Sigmoid colon (tissue), 7 donors: ENCODE measurements around the gene CPEB3. TPM values are rescaled to one million over a fixed set of nuclear protein-coding genes. Genes with fewer than 3 reads are reported as not detected.

Experiments used
- DNase-seq: peaks from one replicate; pipeline ENCODE4 v3.0.0-alpha.2; 2019
- H3K27ac ChIP-seq, 4 donors: fragments of 200-600 bp; sonication (generic); one replicate each; pipeline ENCODE4 v1.5.1; 2016 to 2019; ENCODE audit warnings: mild to moderate bottlenecking in 1 of 4
- H3K27me3 ChIP-seq, 3 donors: fragments of 200-600 bp; sonication (generic); one replicate each; pipeline ENCODE4 v1.5.1; 2019; ENCODE audit warnings: mild to moderate bottlenecking in 1 of 3
- H3K36me3 ChIP-seq, 4 donors: fragments of 200-600 bp; sonication (generic); one replicate each; pipeline ENCODE4 v1.5.1; 2016 to 2019
- H3K4me1 ChIP-seq, 4 donors: fragments of 200-600 bp; sonication (generic); one replicate each; pipeline ENCODE4 v1.5.1; 2017 to 2019
- H3K4me3 ChIP-seq, 4 donors: fragments of 200-600 bp; sonication (generic); one replicate each; pipeline ENCODE4 v1.5.1; 2017 to 2019; ENCODE audit warnings: mild to moderate bottlenecking in 2 of 4, moderate library complexity in 1 of 4
- H3K9me3 ChIP-seq, 4 donors: fragments of 200-600 bp in 3 of 4; sonication (generic) in 3 of 4; one replicate each; pipeline versions ENCODE4 v1.5.1 to v1.6.1; 2013 to 2019
- CTCF ChIP-seq, 4 experiments: fragments of 450-650 bp in 3 of 4; fragments of 200-600 bp in 1 of 4; IDR thresholded peaks; one replicate each; pipeline ENCODE4 v1.5.1; 2016 to 2019; ENCODE audit warnings: antibody characterized with exemption in 4 of 4, mild to moderate bottlenecking in 3 of 4, moderate library complexity in 2 of 4
- EP300 ChIP-seq, 4 donors: sonication (generic); formaldehyde crosslinking; IDR thresholded peaks; one replicate each; pipeline ENCODE4 v1.6.1; 2017; ENCODE audit warnings: antibody characterized with exemption in 4 of 4
- POLR2A ChIP-seq, 2 donors: fragments of 450-650 bp; IDR thresholded peaks; one replicate each; pipeline ENCODE4 v1.6.1; 2016; ENCODE audit warnings: antibody characterized with exemption in 2 of 2, mild to moderate bottlenecking in 2 of 2, moderate library complexity in 2 of 2
- POLR2AphosphoS5 ChIP-seq, 4 donors: sonication (generic); formaldehyde crosslinking; IDR thresholded peaks; one replicate each; pipeline ENCODE4 v1.6.1; 2017; ENCODE audit warnings: antibody characterized with exemption in 4 of 4
- WGBS, 2 donors: extraction: QIAGEN DNeasy Blood & Tissue Kit; methylation state at CpG; one replicate each; pipeline ENCODE4 v1.1.7; 2013; 5-methylcytosine and 5-hydroxymethylcytosine counted together
- intact Hi-C: fragments of 100-400 bp; cut with DNase I; formaldehyde crosslinking; loops from one replicate; pipeline ENCODE4 v1.15.1; 2023
- polyA plus RNA-seq, 3 donors: library from polyadenylated mRNA; stranded (reverse); fragments of 200-250 nt; gene quantifications; one replicate each; pipeline ENCODE4 v1.2.3, GENCODE V29; 2013
- total RNA-seq, 4 donors: library from RNA; depleted of rRNA; stranded (reverse); fragments of >200 nt; gene quantifications; one replicate each; pipeline ENCODE4 v1.1.0, GENCODE V29; 2016
- donor health status: healthy with polysubstance abuse.
- donor health status: Bipolar disorder and iron deficiency.
- donor health status: healthy.

Gene CPEB3
- total and polyA plus RNA-seq, 7 donors, result 1.6 to 7.7 (median 6.6) TPM

GRCh38 chr10:92240289-92241157, 50.4 kb downstream of the CPEB3 start:
- intact Hi-C loops, result loop anchor here (1.0 to 5.0 kb wide), 2 partner anchors 50 to 153 kb away; no protein-coding TSS in a partner anchor
- Histone ChIP-seq H3K4me1 (peaks cover 0 to 56% (median 37%) of the 10 kb centered on the region in 4 donors), H3K36me3 (no peaks in the 10 kb centered on the region), H3K27ac (peak overlapping the region; percentile 88 to 94 (median 89)), H3K4me3 (peak overlapping the region; percentile 72 to 82 (median 77)), H3K27me3 (no peaks in the 10 kb centered on the region), H3K9me3 (no peaks in the 10 kb centered on the region)
- TF ChIP-seq EP300 (IDR thresholded peaks at IDR 0.05) (no peak), POLR2A (IDR thresholded peaks at IDR 0.05) (peak in 1 of 2 donors; percentile 44), POLR2AphosphoS5 (IDR thresholded peaks at IDR 0.05) (peak in 3 of 4 donors; percentile 75 to 85 (median 83)), CTCF (IDR thresholded peaks at IDR 0.05) (no peak)
- DNase-seq, result peak; percentile 81
- WGBS, 2 donors, result 0 to 1% methylated on average over 28 of the region's 28 CpGs

GRCh38 chr10:92239600-92240288, 51.1 kb downstream of the CPEB3 start:
- intact Hi-C loops, result loop anchor here (1.0 to 5.0 kb wide), 2 partner anchors 51 to 152 kb away; no protein-coding TSS in a partner anchor
- Histone ChIP-seq H3K4me1 (peaks cover 0 to 56% (median 37%) of the 10 kb centered on the region in 4 donors), H3K36me3 (peaks cover 0 to under 1% (median 0%) of the 10 kb centered on the region in 4 donors), H3K4me3 (peak overlapping the region; percentile 72 to 82 (median 77)), H3K27ac (peak overlapping the region; percentile 88 to 94 (median 89)), H3K9me3 (no peaks in the 10 kb centered on the region), H3K27me3 (no peaks in the 10 kb centered on the region)
- 1 to 2% methylated on average over 69 of the region's 69 CpGs for WGBS, 2 donors
- TF ChIP-seq EP300 (IDR thresholded peaks at IDR 0.05) (no peak), POLR2AphosphoS5 (IDR thresholded peaks at IDR 0.05) (peak in 1 of 4 donors; percentile 19), POLR2A (IDR thresholded peaks at IDR 0.05) (no peak), CTCF (IDR thresholded peaks at IDR 0.05) (no peak)
- DNase-seq, result peak; percentile 74

- no peak for TF ChIP-seq EP300 (IDR thresholded peaks at IDR 0.05)
- TF ChIP-seq CTCF (IDR thresholded peaks at IDR 0.05), result no peak
- TF ChIP-seq POLR2A (IDR thresholded peaks at IDR 0.05), result no peak
- TF ChIP-seq POLR2AphosphoS5 (IDR thresholded peaks at IDR 0.05), result no peak
- DNase-seq, result peak; percentile 63
- H3K27ac ChIP-seq, result peak overlapping the region; percentile 88 to 94 (median 89)
- H3K36me3 ChIP-seq, result peaks cover 0 to 6% (median 0%) of the 10 kb centered on the region in 4 donors
- no peaks in the 10 kb centered on the region for H3K27me3 ChIP-seq
- H3K4me3 ChIP-seq, result peak overlapping the region; percentile 72 to 82 (median 77)
- intact Hi-C loops, result no loop called here
- 11 to 42% methylated on average over 27 of the region's 27 CpGs for WGBS, 2 donors
- H3K9me3 ChIP-seq, result no peaks in the 10 kb centered on the region
- peaks cover 0 to 56% (median 37%) of the 10 kb centered on the region in 4 donors for H3K4me1 ChIP-seq
Measured at GRCh38 chr10:92239151-92239599, 51.7 kb downstream of the CPEB3 start.

- DNase-seq, result peak; percentile 82
- intact Hi-C loops, result no loop called here
- no peak for TF ChIP-seq EP300 (IDR thresholded peaks at IDR 0.05)
- peak in 1 of 2 donors; percentile 20 for TF ChIP-seq POLR2A (IDR thresholded peaks at IDR 0.05)
- no peak for TF ChIP-seq CTCF (IDR thresholded peaks at IDR 0.05)
- TF ChIP-seq POLR2AphosphoS5 (IDR thresholded peaks at IDR 0.05), result peak in 3 of 4 donors; percentile 6 to 42 (median 38)
- Histone ChIP-seq H3K4me3 (peak overlapping the region; percentile 72 to 82 (median 77)), H3K36me3 (peaks cover 0 to 11% (median 0%) of the 10 kb centered on the region in 4 donors), H3K4me1 (peaks cover 0 to 52% (median 36%) of the 10 kb centered on the region in 4 donors), H3K27ac (peak overlapping the region; percentile 88 to 94 (median 89)), H3K9me3 (no peaks in the 10 kb centered on the region), H3K27me3 (no peaks in the 10 kb centered on the region)
- WGBS, 2 donors, result 18 to 74% methylated on average over 8 of the region's 8 CpGs
Measured at GRCh38 chr10:92238586-92239098, 52.2 kb downstream of the CPEB3 start.
